ENCODE results near the gene CD248.

CD248 gene

GRCh38 chr11:66334605-66335442 is 18.0 kb upstream of the CD248 start:
- TF ChIP-seq GLIS2 (tag by site-specific recombination; IDR thresholded peaks at IDR 0.05), result 0 out of 2 replicates have a peak, but pooled peaks have one; percentile 12
- no peak for TF ChIP-seq ZNF433 (tag by site-specific recombination; IDR thresholded peaks at IDR 0.05; ENCODE audit: low read depth)
- TF ChIP-seq ZIC2 (tag by site-specific recombination; IDR thresholded peaks at IDR 0.05), result peak; percentile 22; the same call in 1 of the 2 replicates
- ChIA-PET CTCF (interaction anchor here (0.6 to 3.1 kb wide), 7 partner anchors 9 to 624 kb away, joined by 3 to 19 read pairs (median 4); no protein-coding TSS in a partner anchor), POLR2A (interaction anchor here (0.9 to 1.9 kb wide), 6 partner anchors 8 to 46 kb away, joined by 3 to 10 read pairs (median 4); partner anchors contain the start of genes B4GAT1, BRMS1 and YIF1A)
- Histone ChIP-seq H3K4me1 (ENCODE audit: control insufficient read depth, insufficient read depth, low read length) (no peaks in the 10 kb centered on the region), H3K36me3 (ENCODE audit: control insufficient read depth in 2 of 2, insufficient read depth in 1 of 2, low read length in 2 of 2) (peaks cover 0 to 26% of the 10 kb centered on the region in 2 experiments; a peak in 1 of 3 replicates), H3K4me3 (ENCODE audit: low read depth, low read length) (no peak overlapping the region), H3K27ac (ENCODE audit: extremely low read depth, low read depth, low read length) (no peak overlapping the region), H3K9me3 (ENCODE audit: control insufficient read depth, insufficient read depth, low read depth, low read length) (no peaks in the 10 kb centered on the region)

GRCh38 chr11:66333896-66334604 is 17.2 kb upstream of the CD248 start:
- H3K27ac ChIP-seq (ENCODE audit: extremely low read depth, low read depth, low read length), result no peak overlapping the region
- H3K36me3 ChIP-seq (ENCODE audit: control insufficient read depth in 2 of 2, insufficient read depth in 1 of 2, low read length in 2 of 2), result peaks cover 0 to 19% of the 10 kb centered on the region in 2 experiments; a peak in 1 of 3 replicates
- no peak overlapping the region for H3K4me3 ChIP-seq (ENCODE audit: low read depth, low read length)
- POLR2A ChIA-PET, result interaction anchor here (1.1 kb wide), 1 partner anchor 22 kb away, joined by 3 read pairs; no protein-coding TSS in a partner anchor
- no peaks in the 10 kb centered on the region for H3K9me3 ChIP-seq (ENCODE audit: control insufficient read depth, insufficient read depth, low read depth, low read length)
- H3K4me1 ChIP-seq (ENCODE audit: control insufficient read depth, insufficient read depth, low read length), result no peaks in the 10 kb centered on the region
- CTCF ChIA-PET, result interaction anchor here (0.6 to 3.1 kb wide), 4 partner anchors 10 to 623 kb away, joined by 3 to 19 read pairs (median 4); no protein-coding TSS in a partner anchor
- TF ChIP-seq YY2 (tag by site-specific recombination; IDR thresholded peaks at IDR 0.05) (no peak), ZNF473 (tag by site-specific recombination; IDR thresholded peaks at IDR 0.05) (no peak), PRDM4 (tag by site-specific recombination; IDR thresholded peaks at IDR 0.05) (no peak), KLF16 (tag by site-specific recombination; IDR thresholded peaks at IDR 0.05) (no peak), ZNF341 (tag by site-specific recombination; IDR thresholded peaks at IDR 0.05; ENCODE audit: low read depth) (no peak), KLF8 (tag by site-specific recombination; IDR thresholded peaks at IDR 0.05) (no peak), ZNF600 (tag by site-specific recombination; IDR thresholded peaks at IDR 0.05) (peak; percentile 81)

DNA sequence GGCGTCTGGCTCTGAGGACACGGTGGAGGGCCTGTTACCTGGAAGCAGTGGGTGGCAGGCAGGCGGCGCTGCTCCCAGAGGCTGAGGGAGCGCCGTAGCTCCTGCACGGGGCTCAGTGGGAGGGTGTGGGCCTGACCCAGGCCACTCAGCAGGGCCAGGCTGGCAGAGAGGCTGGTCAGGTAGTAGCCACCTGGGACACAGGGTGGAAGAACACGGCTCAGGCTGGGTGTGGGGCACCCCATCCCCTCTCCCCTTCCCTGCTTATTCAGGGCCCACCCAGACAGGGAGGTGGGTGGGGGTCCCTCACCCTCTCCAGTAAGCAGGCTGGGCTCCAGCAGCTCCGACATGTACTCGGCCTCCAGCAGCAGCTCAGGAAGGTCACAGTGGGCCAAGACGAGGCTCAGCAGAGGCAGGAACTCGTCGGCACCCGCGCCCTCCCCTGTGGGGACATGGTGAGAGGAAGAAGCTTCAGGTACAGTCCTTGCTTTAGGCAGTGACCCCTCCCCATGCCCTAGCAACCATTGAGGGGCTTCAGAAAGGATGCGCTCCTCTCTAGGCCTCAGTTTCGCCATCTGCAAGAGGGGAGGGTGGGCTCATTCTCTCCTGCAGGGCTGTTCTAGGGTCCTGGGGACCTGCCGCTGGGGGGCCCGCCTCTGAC is 16.5 kb upstream of the CD248 start:
- Histone ChIP-seq H3K4me1 (ENCODE audit: control insufficient read depth, insufficient read depth, low read length) (no peaks in the 10 kb centered on the region), H3K4me3 (ENCODE audit: low read depth, low read length) (no peak overlapping the region), H3K36me3 (ENCODE audit: control insufficient read depth in 2 of 2, insufficient read depth in 1 of 2, low read length in 2 of 2) (peaks cover 0 to 12% of the 10 kb centered on the region in 2 experiments; a peak in 1 of 3 replicates), H3K9me3 (ENCODE audit: control insufficient read depth, insufficient read depth, low read depth, low read length) (no peaks in the 10 kb centered on the region), H3K27ac (ENCODE audit: extremely low read depth, low read depth, low read length) (no peak overlapping the region)
- ChIA-PET POLR2A (no interaction called here), CTCF (interaction anchor here (0.6 to 3.1 kb wide), 3 partner anchors 17 to 53 kb away, joined by 3 to 19 read pairs (median 4); no protein-coding TSS in a partner anchor)
- TF ChIP-seq ZNF791 (tag by site-specific recombination; IDR thresholded peaks at IDR 0.05), result no peak
- TF ChIP-seq, protein P1, sequence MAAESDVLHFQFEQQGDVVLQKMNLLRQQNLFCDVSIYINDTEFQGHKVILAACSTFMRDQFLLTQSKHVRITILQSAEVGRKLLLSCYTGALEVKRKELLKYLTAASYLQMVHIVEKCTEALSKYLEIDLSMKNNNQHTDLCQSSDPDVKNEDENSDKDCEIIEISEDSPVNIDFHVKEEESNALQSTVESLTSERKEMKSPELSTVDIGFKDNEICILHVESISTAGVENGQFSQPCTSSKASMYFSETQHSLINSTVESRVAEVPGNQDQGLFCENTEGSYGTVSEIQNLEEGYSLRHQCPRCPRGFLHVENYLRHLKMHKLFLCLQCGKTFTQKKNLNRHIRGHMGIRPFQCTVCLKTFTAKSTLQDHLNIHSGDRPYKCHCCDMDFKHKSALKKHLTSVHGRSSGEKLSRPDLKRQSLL (tag by site-specific recombination; IDR thresholded peaks at IDR 0.05), result no peak
- TF ChIP-seq SALL2 (tag by site-specific recombination; IDR thresholded peaks at IDR 0.05; ENCODE audit: borderline replicate concordance), result no peak
- TF ChIP-seq, protein P2, sequence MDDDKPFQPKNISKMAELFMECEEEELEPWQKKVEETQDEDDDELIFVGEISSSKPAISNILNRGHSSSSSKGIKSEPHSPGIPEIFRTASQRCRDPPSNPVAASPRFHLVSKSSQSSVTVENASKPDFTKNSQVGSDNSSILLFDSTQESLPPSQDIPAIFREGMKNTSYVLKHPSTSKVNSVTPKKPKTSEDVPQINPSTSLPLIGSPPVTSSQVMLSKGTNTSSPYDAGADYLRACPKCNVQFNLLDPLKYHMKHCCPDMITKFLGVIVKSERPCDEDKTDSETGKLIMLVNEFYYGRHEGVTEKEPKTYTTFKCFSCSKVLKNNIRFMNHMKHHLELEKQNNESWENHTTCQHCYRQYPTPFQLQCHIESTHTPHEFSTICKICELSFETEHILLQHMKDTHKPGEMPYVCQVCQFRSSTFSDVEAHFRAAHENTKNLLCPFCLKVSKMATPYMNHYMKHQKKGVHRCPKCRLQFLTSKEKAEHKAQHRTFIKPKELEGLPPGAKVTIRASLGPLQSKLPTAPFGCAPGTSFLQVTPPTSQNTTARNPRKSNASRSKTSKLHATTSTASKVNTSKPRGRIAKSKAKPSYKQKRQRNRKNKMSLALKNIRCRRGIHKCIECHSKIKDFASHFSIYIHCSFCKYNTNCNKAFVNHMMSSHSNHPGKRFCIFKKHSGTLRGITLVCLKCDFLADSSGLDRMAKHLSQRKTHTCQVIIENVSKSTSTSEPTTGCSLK (tag by site-specific recombination; IDR thresholded peaks at IDR 0.05), result no peak
- no peak for TF ChIP-seq ZNF433 (tag by site-specific recombination; IDR thresholded peaks at IDR 0.05; ENCODE audit: low read depth)
- TF ChIP-seq, protein P3, sequence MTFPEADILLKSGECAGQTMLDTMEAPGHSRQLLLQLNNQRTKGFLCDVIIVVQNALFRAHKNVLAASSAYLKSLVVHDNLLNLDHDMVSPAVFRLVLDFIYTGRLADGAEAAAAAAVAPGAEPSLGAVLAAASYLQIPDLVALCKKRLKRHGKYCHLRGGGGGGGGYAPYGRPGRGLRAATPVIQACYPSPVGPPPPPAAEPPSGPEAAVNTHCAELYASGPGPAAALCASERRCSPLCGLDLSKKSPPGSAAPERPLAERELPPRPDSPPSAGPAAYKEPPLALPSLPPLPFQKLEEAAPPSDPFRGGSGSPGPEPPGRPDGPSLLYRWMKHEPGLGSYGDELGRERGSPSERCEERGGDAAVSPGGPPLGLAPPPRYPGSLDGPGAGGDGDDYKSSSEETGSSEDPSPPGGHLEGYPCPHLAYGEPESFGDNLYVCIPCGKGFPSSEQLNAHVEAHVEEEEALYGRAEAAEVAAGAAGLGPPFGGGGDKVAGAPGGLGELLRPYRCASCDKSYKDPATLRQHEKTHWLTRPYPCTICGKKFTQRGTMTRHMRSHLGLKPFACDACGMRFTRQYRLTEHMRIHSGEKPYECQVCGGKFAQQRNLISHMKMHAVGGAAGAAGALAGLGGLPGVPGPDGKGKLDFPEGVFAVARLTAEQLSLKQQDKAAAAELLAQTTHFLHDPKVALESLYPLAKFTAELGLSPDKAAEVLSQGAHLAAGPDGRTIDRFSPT (tag by site-specific recombination; IDR thresholded peaks at IDR 0.05), result no peak
- no peak for TF ChIP-seq ZNF341 (tag by site-specific recombination; IDR thresholded peaks at IDR 0.05; ENCODE audit: low read depth)
- no peak for TF ChIP-seq KLF9 (tag by site-specific recombination; IDR thresholded peaks at IDR 0.05; ENCODE audit: low read depth)
